SK-N-SH (cell line): ENCODE results near the gene AP4S1. TPM values are rescaled to one million over a fixed set of nuclear protein-coding genes. Genes with fewer than 3 reads are reported as not detected.

Experiments used
- CTCF ChIA-PET: fragments of 300-600, 350-600 bp; formaldehyde crosslinking; extraction: SDS; loops from one replicate; lab custom pipeline; 2021; lab: Yijun Ruan, JAX
- POLR2A ChIA-PET: fragments of 350-600 bp; sonication (Branson Sonifier 250); formaldehyde crosslinking; extraction: SDS; loops from one replicate; lab custom pipeline; 2020; ENCODE audit warnings: antibody characterized with exemption, inconsistent platforms; lab: Yijun Ruan, JAX
- DNase-seq: peaks from one replicate; pipeline ENCODE4 v3.0.0; 2012
- H2AFZ ChIP-seq: fragments of 200-600 bp; sonication (generic); 2 replicates; pipeline ENCODE4 v1.8.1; 2016; ENCODE audit warnings: antibody characterized with exemption, mild to moderate bottlenecking, low read depth
- H3F3A ChIP-seq: fragments of 200-600 bp; sonication (generic); replicated peaks from 2 replicates; pipeline ENCODE3; 2016; ENCODE audit warnings: antibody characterized with exemption, mild to moderate bottlenecking; ENCODE audit not compliant: insufficient read depth
- H3K27ac ChIP-seq, 2 experiments: fragments of 200-500 bp in 1 of 2; fragments of 200-600 bp in 1 of 2; sonication (Bioruptor generic) in 1 of 2; sonication (generic), shearing (Covaris generic) in 1 of 2; 2 replicates each; pipeline versions ENCODE4 v1.5.1 to v1.6.1; 2014 to 2016; ENCODE audit warnings: low read depth in 2 of 2, inconsistent platforms in 1 of 2, low read length in 1 of 2, mild to moderate bottlenecking in 1 of 2, mixed read lengths in 1 of 2
- H3K27me3 ChIP-seq: fragments of 200-600 bp; sonication (generic), shearing (Covaris generic); 2 replicates; pipeline ENCODE4 v1.6.1; 2016; ENCODE audit warnings: mixed run types; ENCODE audit not compliant: insufficient read depth
- H3K36me3 ChIP-seq, 2 experiments: fragments of 200-500 bp in 1 of 2; fragments of 200-600 bp in 1 of 2; sonication (Bioruptor generic) in 1 of 2; sonication (generic) in 1 of 2; replicated peaks in 1 of 2; 2 replicates each; pipeline versions ENCODE3 to v1.5.1; 2014 to 2016; ENCODE audit warnings: low read length in 1 of 2, mild to moderate bottlenecking in 1 of 2; ENCODE audit not compliant: insufficient read depth in 2 of 2, control insufficient read depth in 1 of 2
- H3K4me1 ChIP-seq, 2 experiments: fragments of 200-500 bp in 1 of 2; fragments of 200-600 bp in 1 of 2; sonication (Bioruptor generic) in 1 of 2; sonication (generic), shearing (Covaris generic) in 1 of 2; 2 replicates each; pipeline versions ENCODE4 v1.5.1 to v1.6.1; 2014 to 2016; ENCODE audit warnings: low read depth in 1 of 2, low read length in 1 of 2, mixed run types in 1 of 2; ENCODE audit not compliant: insufficient read depth in 2 of 2, control insufficient read depth in 1 of 2
- H3K4me2 ChIP-seq: fragments of 200-600 bp; sonication (generic), shearing (Covaris generic); 2 replicates; pipeline ENCODE4 v1.6.1; 2017; ENCODE audit warnings: mixed run types
- H3K4me3 ChIP-seq, 2 experiments: fragments of 200-500 bp in 1 of 2; fragments of 200-600 bp in 1 of 2; sonication (Bioruptor generic) in 1 of 2; sonication (generic), shearing (Covaris generic) in 1 of 2; 2 replicates each; pipeline versions ENCODE4 v1.5.1 to v1.8.1; 2014 to 2016; ENCODE audit warnings: low read depth in 2 of 2, inconsistent platforms in 1 of 2, low read length in 1 of 2, mild to moderate bottlenecking in 1 of 2, mixed read lengths in 1 of 2, moderate library complexity in 1 of 2
- H3K79me2 ChIP-seq: fragments of 200-600 bp; sonication (generic); 2 replicates; pipeline ENCODE4 v1.8.1; 2017; ENCODE audit warnings: mild to moderate bottlenecking; ENCODE audit not compliant: insufficient read depth
- H3K9ac ChIP-seq: fragments of 200-600 bp; sonication (generic); 2 replicates; pipeline ENCODE4 v1.6.1; 2017; ENCODE audit warnings: mixed run types
- H3K9me2 ChIP-seq: fragments of 200-600 bp; sonication (generic); 2 replicates; pipeline ENCODE4 v1.6.1; 2017; ENCODE audit warnings: mixed run types
- H3K9me3 ChIP-seq: fragments of 200-600 bp; sonication (generic); 2 replicates; pipeline ENCODE4 v1.6.1; 2017; ENCODE audit warnings: mixed run types, mild to moderate bottlenecking, moderate library complexity
- H4K20me1 ChIP-seq: fragments of 200-600 bp; sonication (generic); 2 replicates; pipeline ENCODE4 v1.6.1; 2017; ENCODE audit warnings: mild to moderate bottlenecking, mixed run types; ENCODE audit not compliant: insufficient read depth
- CHD2 ChIP-seq: fragments of 150-350 bp; IDR thresholded peaks from 2 replicates; pipeline ENCODE4 v1.6.1; 2018; ENCODE audit warnings: low read length; ENCODE audit not compliant: partially characterized antibody
- CTCF ChIP-seq: fragments of 200-600 bp; sonication (generic); IDR thresholded peaks from 2 replicates; pipeline ENCODE4 v1.6.1; 2017; ENCODE audit warnings: antibody characterized with exemption, mild to moderate bottlenecking, moderate library complexity
- ELF1 ChIP-seq: IDR thresholded peaks from 2 replicates; pipeline ENCODE4 v1.4.0; 2012
- EZH2phosphoT487 ChIP-seq: fragments of 200-600 bp; sonication (generic); IDR thresholded peaks from 2 replicates; pipeline ENCODE4 v1.6.1; 2017; ENCODE audit warnings: low read depth, mixed run types, mild to moderate bottlenecking, antibody characterized with exemption, moderate library complexity, borderline replicate concordance
- FOXJ3 ChIP-seq: sonication (generic); formaldehyde crosslinking; IDR thresholded peaks from 2 replicates; pipeline ENCODE4 v1.5.1; 2020; ENCODE audit warnings: mild to moderate bottlenecking, missing genetic modification reagents
- FOXM1 ChIP-seq: IDR thresholded peaks from 2 replicates; pipeline ENCODE4 v1.4.0; 2012; ENCODE audit warnings: low read depth, mild to moderate bottlenecking
- GATA2 ChIP-seq: sonication (generic); formaldehyde crosslinking; IDR thresholded peaks from 2 replicates; pipeline ENCODE4 v1.5.0; 2020; ENCODE audit warnings: mild to moderate bottlenecking, missing genetic modification reagents
- MAX ChIP-seq: IDR thresholded peaks from 2 replicates; pipeline ENCODE4 v1.4.0; 2012; ENCODE audit warnings: low read depth
- MEF2A ChIP-seq: IDR thresholded peaks from 2 replicates; pipeline ENCODE4 v1.4.0; 2012; ENCODE audit warnings: low read depth, borderline replicate concordance
- NFIC ChIP-seq: IDR thresholded peaks from 2 replicates; pipeline ENCODE4 v1.4.0; 2012; ENCODE audit warnings: borderline replicate concordance
- POLR2AphosphoS5 ChIP-seq: IDR thresholded peaks from 2 replicates; pipeline ENCODE4 v1.6.1; 2012; ENCODE audit warnings: low read depth, low read length
- RAD21 ChIP-seq: IDR thresholded peaks from 2 replicates; pipeline ENCODE4 v1.6.1; 2012; ENCODE audit warnings: mild to moderate bottlenecking, low read length
- RCOR1 ChIP-seq: fragments of 150-350 bp; IDR thresholded peaks from 2 replicates; pipeline ENCODE4 v1.6.1; 2017; ENCODE audit warnings: antibody characterized with exemption, low read length
- REST ChIP-seq: IDR thresholded peaks from 2 replicates; pipeline ENCODE4 v1.6.1; 2012; ENCODE audit warnings: mild to moderate bottlenecking, low read depth, low read length, moderate library complexity
- RXRA ChIP-seq: IDR thresholded peaks from 2 replicates; pipeline ENCODE4 v1.4.0; 2012; ENCODE audit warnings: low read depth, mild to moderate bottlenecking, borderline replicate concordance
- SMC3 ChIP-seq: IDR thresholded peaks from 2 replicates; pipeline ENCODE4 v1.6.1; 2012; ENCODE audit warnings: low read depth, low read length, improper control_type of control experiment
- TAF1 ChIP-seq: IDR thresholded peaks from 2 replicates; pipeline ENCODE4 v1.6.1; 2012; ENCODE audit warnings: low read depth, mild to moderate bottlenecking, low read length, moderate library complexity, borderline replicate concordance
- TCF12 ChIP-seq: IDR thresholded peaks from 2 replicates; pipeline ENCODE4 v1.4.0; 2012
- TEAD4 ChIP-seq: IDR thresholded peaks from 2 replicates; pipeline ENCODE4 v1.4.0; 2012; ENCODE audit warnings: mild to moderate bottlenecking, borderline replicate concordance; ENCODE audit not compliant: insufficient read depth
- USF2 ChIP-seq: fragments of 150-350 bp; IDR thresholded peaks from 2 replicates; pipeline ENCODE4 v1.6.1; 2017; ENCODE audit warnings: antibody characterized with exemption, low read length, low read depth, borderline replicate concordance
- YY1 ChIP-seq: IDR thresholded peaks from 2 replicates; pipeline ENCODE4 v1.4.0; 2012; ENCODE audit warnings: low read depth, mild to moderate bottlenecking
- ZBTB33 ChIP-seq: IDR thresholded peaks from 2 replicates; pipeline ENCODE4 v1.4.0; 2012; ENCODE audit warnings: low read depth, borderline replicate concordance
- whole genome bisulfite sequencing: methylation state at CpG from one replicate; pipeline ENCODE4 v1.1.6; 2017; ENCODE audit warnings: low lambda C conversion rate; 5-methylcytosine and 5-hydroxymethylcytosine counted together
- polyA plus RNA-seq, 3 experiments: library from polyadenylated mRNA; depleted of rRNA; stranded (reverse); fragments of >200 nt; gene quantifications; 2 replicates each; pipeline ENCODE4 v1.2.3, GENCODE V29; 2012

Gene AP4S1
- polyA plus RNA-seq, 1 of the 3 experiments (the other 2 are of a cell fraction) = 1.7 TPM

- TF ChIP-seq EZH2phosphoT487 (no peak), TCF12 (no peak)
These were observed 34.7 kb upstream of the AP4S1 start (continued) for GRCh38 chr14:30990770-30991169.

GRCh38 chr14:30991408-30991807 lies 34.0 kb upstream of the AP4S1 start:
- Histone ChIP-seq H3K27ac (no peak overlapping the region), H3K9ac (no peak overlapping the region), H3K4me2 (no peak overlapping the region), H3K9me3 (no peaks in the 10 kb centered on the region), H3K4me3 (no peak overlapping the region), H4K20me1 (peaks cover 90% of the 10 kb centered on the region), H3K36me3 (no peaks in the 10 kb centered on the region), H3K4me1 (peaks cover 8 to 19% of the 10 kb centered on the region in 2 experiments), H3K79me2 (peaks cover 100% of the 10 kb centered on the region), H3K9me2 (no peaks in the 10 kb centered on the region), H3K27me3 (no peaks in the 10 kb centered on the region), H3F3A (peaks cover 33% of the 10 kb centered on the region), H2AFZ (no peak overlapping the region)
- CTCF ChIA-PET = no interaction called here
- POLR2A ChIA-PET = no interaction called here
- TF ChIP-seq YY1 (no peak), NFIC (no peak), TAF1 (no peak), RAD21 (no peak), USF2 (no peak), CTCF (no peak), GATA2 (CRISPR knock-in tag) (no peak), ZBTB33 (no peak), ELF1 (no peak), POLR2AphosphoS5 (no peak), FOXM1 (no peak), TEAD4 (no peak), SMC3 (no peak), CHD2 (no peak), REST (no peak), FOXJ3 (CRISPR knock-in tag) (no peak), RXRA (no peak), MAX (no peak), RCOR1 (no peak), MEF2A (no peak)
- WGBS = 95% methylated on average over 2 of the region's 2 CpGs
- no peak for DNase-seq
